A549 (cell line): ENCODE measurements around the gene WWP2. TPM values are rescaled to one million over a fixed set of nuclear protein-coding genes. Genes with fewer than 3 reads are reported as not detected.

Experiments used
- ATAC-seq, 2 experiments: fragments of 200-7000 bp in 1 of 2; fragments of >200 bp in 1 of 2; cut with Nextera tagmentation in 1 of 2; cut with Tn5 transposase in 1 of 2; 3 replicates each; pipeline versions ENCODE4 v1.8.0 to v1.9.1; 2018 to 2020; ENCODE audit warnings: mild to moderate bottlenecking in 1 of 2, moderate library complexity in 1 of 2
- CTCF ChIA-PET: fragments of 300-600 bp; sonication (Branson Sonifier 250); formaldehyde crosslinking; extraction: SDS; loops from one replicate; lab custom pipeline; 2021; ENCODE audit warnings: antibody characterized with exemption, inconsistent platforms; lab: Yijun Ruan, JAX
- POLR2A ChIA-PET: fragments of 350-600 bp; formaldehyde crosslinking; extraction: SDS; loops from one replicate; lab custom pipeline; 2021; ENCODE audit warnings: antibody characterized with exemption, inconsistent platforms; lab: Yijun Ruan, JAX
- DNase-seq, 2 experiments: peaks; one replicate each; pipeline versions ENCODE4 v3.0.0 to v3.0.0-alpha.2; 2011 to 2016; ENCODE audit warnings: low read depth in 1 of 2, low spot score in 1 of 2
- FAIRE-seq: peaks from 2 replicates; lab custom pipeline; 2011; peaks lifted over from hg19 to GRCh38; lab: Jason Lieb, UNC
- H3K27ac ChIP-seq, 2 experiments: fragments of >200 bp; sonication (Bioruptor Twin); formaldehyde crosslinking; 3 replicates each; pipeline ENCODE4 v1.5.1; 2016 to 2017
- H3K4me1 ChIP-seq: fragments of >200 bp; sonication (Bioruptor Twin); formaldehyde crosslinking; 3 replicates; pipeline ENCODE4 v1.6.1; 2016
- H3K4me2 ChIP-seq: fragments of >200 bp; sonication (Bioruptor Twin); formaldehyde crosslinking; 3 replicates; pipeline ENCODE4 v1.6.1; 2016
- H3K4me3 ChIP-seq: fragments of >200 bp; sonication (Bioruptor Twin); formaldehyde crosslinking; 3 replicates; pipeline ENCODE4 v1.5.1; 2016
- H3K9me3 ChIP-seq: fragments of >200 bp; sonication (Bioruptor Twin); formaldehyde crosslinking; 3 replicates; pipeline ENCODE4 v1.6.1; 2016
- BCL3 ChIP-seq: fragments of >200 bp; sonication (Bioruptor Twin); formaldehyde crosslinking; IDR thresholded peaks from 3 replicates; pipeline ENCODE4 v1.6.1; 2016
- BHLHE40 ChIP-seq: IDR thresholded peaks from 2 replicates; pipeline ENCODE4 v1.6.1; 2012; ENCODE audit warnings: low read depth, low read length, inconsistent platforms
- CBX8 ChIP-seq: fragments of 200-600 bp; sonication (generic); IDR thresholded peaks from 2 replicates; pipeline ENCODE4 v1.6.1; 2016
- CHD2 ChIP-seq: fragments of 150-350 bp; IDR thresholded peaks from 2 replicates; pipeline ENCODE4 v1.6.1; 2014; ENCODE audit warnings: low read length; ENCODE audit not compliant: partially characterized antibody
- E2F6 ChIP-seq: IDR thresholded peaks from 2 replicates; pipeline ENCODE4 v1.6.1; 2012; ENCODE audit warnings: low read depth, borderline replicate concordance
- FOSB ChIP-seq: fragments of 250-450 bp; sonication (Bioruptor Pico); IDR thresholded peaks from 2 replicates; pipeline ENCODE4 v1.5.0; 2020; ENCODE audit warnings: mild to moderate bottlenecking, moderate library complexity
- GATA3 ChIP-seq: IDR thresholded peaks from 2 replicates; pipeline ENCODE4 v1.6.1; 2012; ENCODE audit warnings: borderline replicate concordance
- HDAC2 ChIP-seq: fragments of 200-600 bp; sonication (generic); IDR thresholded peaks from 2 replicates; pipeline ENCODE4 v1.6.1; 2016
- HES2 ChIP-seq: fragments of >200 bp; sonication (Bioruptor Twin); formaldehyde crosslinking; IDR thresholded peaks from 2 replicates; pipeline ENCODE4 v1.6.1; 2016
- HMGXB4 ChIP-seq: fragments of 250-450 bp; sonication (Bioruptor Pico); IDR thresholded peaks from 2 replicates; pipeline ENCODE4 v1.5.0; 2021; ENCODE audit warnings: mild to moderate bottlenecking, moderate library complexity, borderline replicate concordance
- HOXA7 ChIP-seq: fragments of 250-450 bp; sonication (Bioruptor Pico); IDR thresholded peaks from 2 replicates; pipeline ENCODE4 v1.5.0; 2020; ENCODE audit warnings: mild to moderate bottlenecking, moderate library complexity
- KDM5A ChIP-seq: fragments of 200-600 bp; sonication (generic); IDR thresholded peaks from 2 replicates; pipeline ENCODE4 v1.6.1; 2016; ENCODE audit warnings: antibody characterized with exemption, mild to moderate bottlenecking
- NFE2L2 ChIP-seq: fragments of 150-350 bp; conservative IDR thresholded peaks from 2 replicates; pipeline ENCODE4 v1.6.1; 2014; ENCODE audit warnings: low read length
- POLR2AphosphoS2 ChIP-seq: conservative IDR thresholded peaks from 2 replicates; pipeline ENCODE4 v1.6.1; 2012; ENCODE audit warnings: low read length, improper control_type of control experiment, inconsistent platforms
- RNF2 ChIP-seq: fragments of 200-600 bp; sonication (generic); IDR thresholded peaks from 2 replicates; pipeline ENCODE4 v1.6.1; 2016; ENCODE audit warnings: low read depth, mild to moderate bottlenecking, antibody characterized with exemption, moderate library complexity, borderline replicate concordance
- SMC3 ChIP-seq: fragments of >200 bp; sonication (Bioruptor Twin); formaldehyde crosslinking; IDR thresholded peaks from 3 replicates; pipeline ENCODE4 v1.6.1; 2018; ENCODE audit warnings: inconsistent platforms
- SREBF2 ChIP-seq: fragments of 450-650 bp; IDR thresholded peaks from 2 replicates; pipeline ENCODE4 v1.6.1; 2014; ENCODE audit warnings: mild to moderate bottlenecking, moderate library complexity
- TFCP2L1 ChIP-seq: fragments of 250-450 bp; sonication (Bioruptor Pico); IDR thresholded peaks from 2 replicates; pipeline ENCODE4 v1.5.0; 2021; ENCODE audit warnings: mild to moderate bottlenecking
- TP53 ChIP-seq: fragments of 250-450 bp; sonication (Bioruptor Pico); IDR thresholded peaks from 2 replicates; pipeline ENCODE4 v1.5.0; 2021; ENCODE audit warnings: mild to moderate bottlenecking, moderate library complexity
- ZNF302 ChIP-seq: fragments of 250-450 bp; sonication (Bioruptor Pico); IDR thresholded peaks from 2 replicates; pipeline ENCODE4 v1.9.0; 2021; ENCODE audit warnings: inconsistent platforms, mild to moderate bottlenecking, moderate library complexity
- WGBS: methylation state at CpG from one replicate; pipeline ENCODE4 v1.1.6; 2017; ENCODE audit errors: missing lambda C conversion rate; 5-methylcytosine and 5-hydroxymethylcytosine counted together
- polyA plus RNA-seq, 4 experiments: library from polyadenylated mRNA; depleted of rRNA in 3 of 4; stranded (reverse); fragments of >200 nt; fragmentation: RNase III in 1 of 4; extraction: RNeasy Plus Mini Kit Qiagen cat#74134 plus additional on column Dnase treatment in 1 of 4; gene quantifications; 2 replicates in 3 of 4; 3 replicates in 1 of 4; pipeline ENCODE4 v1.2.3, GENCODE V29; 2011 to 2017

WWP2 gene
- polyA plus RNA-seq, 2 of the 4 experiments (the other 2 are of a cell fraction): 16.1 to 16.2 TPM

GRCh38 chr16:69889295-69889964 lies 127.3 kb downstream of the WWP2 start:
- ATAC-seq (no peak), FAIRE-seq (no peak), DNase-seq (no peak)
- POLR2A ChIA-PET: no interaction called here
- CTCF ChIA-PET: interaction anchor here (1.2 to 1.3 kb wide), 2 partner anchors 48 to 93 kb away, joined by 3 to 5 read pairs; no protein-coding TSS in a partner anchor
- Histone ChIP-seq H3K4me3 (no peak overlapping the region), H3K27ac (no peak overlapping the region), H3K4me1 (no peaks in the 10 kb centered on the region), H3K4me2 (no peak overlapping the region), H3K9me3 (peaks cover 10% of the 10 kb centered on the region; the same call in 1 of the 3 replicates)
- no peak for TF ChIP-seq GATA3
- 86% methylated on average over 7 of the region's 7 CpGs for WGBS

- ATAC-seq (no peak), FAIRE-seq (no peak), DNase-seq (no peak)
- Histone ChIP-seq H3K4me2 (no peak overlapping the region), H3K4me3 (no peak overlapping the region), H3K4me1 (no peaks in the 10 kb centered on the region), H3K9me3 (peaks cover 5% of the 10 kb centered on the region; the same call in 1 of the 3 replicates), H3K27ac (no peak overlapping the region)
- 93% methylated on average over 17 of the region's 17 CpGs for WGBS
- TF ChIP-seq HES2 (no peak), BCL3 (no peak), TP53 (no peak), GATA3 (no peak), NFE2L2 (no peak), CHD2 (no peak), HMGXB4 (CRISPR knock-in tag) (no peak), KDM5A (no peak), POLR2AphosphoS2 (no peak), E2F6 (no peak), RNF2 (no peak), HDAC2 (no peak), TFCP2L1 (CRISPR knock-in tag) (no peak), ZNF302 (no peak), HOXA7 (CRISPR knock-in tag) (no peak), SMC3 (no peak), BHLHE40 (no peak), FOSB (no peak), CBX8 (no peak), SREBF2 (no peak)
- ChIA-PET CTCF (interaction anchor here (1.0 to 1.3 kb wide), 3 partner anchors 10 to 94 kb away, joined by 3 to 5 read pairs (median 3); no protein-coding TSS in a partner anchor), POLR2A (no interaction called here)
Measured at GRCh38 chr16:69890114-69890891, 128.2 kb downstream of the WWP2 start.
